Liver (tissue), 3 donors: Measurements from ENCODE around the gene KIAA0825.

ENCODE experiments used
- FOXA1 ChIP-seq: IDR thresholded peaks from 2 replicates; pipeline ENCODE4 v1.6.1; 2016; ENCODE audit warnings: antibody characterized with exemption
- HNF4G ChIP-seq: IDR thresholded peaks from 2 replicates; pipeline ENCODE4 v1.6.1; 2016; ENCODE audit warnings: antibody characterized with exemption
- TAF1 ChIP-seq: conservative IDR thresholded peaks from 2 replicates; pipeline ENCODE4 v1.6.1; 2016; ENCODE audit warnings: antibody characterized with exemption, mild to moderate bottlenecking
- TF ChIP-seq, protein P1 (sequence below): fragments of 150-350 bp; IDR thresholded peaks from 2 replicates; pipeline ENCODE4 v1.5.1; 2017; ENCODE audit warnings: improper control_type of control experiment, low read depth, low read length; ENCODE audit not compliant: missing input control
- TF ChIP-seq, protein P2 (sequence below): IDR thresholded peaks from 2 replicates; pipeline ENCODE4 v1.6.1; 2016; ENCODE audit warnings: antibody characterized with exemption
- donor health status: healthy.
- donor health status: healthy.

DNA sequence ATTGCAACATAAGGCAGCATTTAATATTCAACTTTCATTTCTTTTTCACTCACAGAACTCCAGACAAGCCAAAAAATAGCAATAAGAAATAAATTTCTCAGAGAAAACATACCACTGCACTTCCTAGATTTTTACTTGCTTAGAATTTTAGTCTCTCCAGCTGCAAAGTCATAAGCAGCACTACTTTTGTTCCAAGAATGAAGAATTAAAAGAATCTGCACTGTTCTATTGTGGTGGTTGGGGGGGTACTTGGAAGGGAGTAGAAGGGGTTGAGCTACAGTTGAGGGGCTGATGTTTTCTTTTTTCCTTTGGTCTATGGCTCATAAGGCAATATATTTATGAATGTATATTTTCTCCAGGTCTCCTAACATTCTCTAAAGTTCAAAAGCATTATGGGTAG, 144.5 kb downstream of the KIAA0825 start:
- TF ChIP-seq, protein P1, sequence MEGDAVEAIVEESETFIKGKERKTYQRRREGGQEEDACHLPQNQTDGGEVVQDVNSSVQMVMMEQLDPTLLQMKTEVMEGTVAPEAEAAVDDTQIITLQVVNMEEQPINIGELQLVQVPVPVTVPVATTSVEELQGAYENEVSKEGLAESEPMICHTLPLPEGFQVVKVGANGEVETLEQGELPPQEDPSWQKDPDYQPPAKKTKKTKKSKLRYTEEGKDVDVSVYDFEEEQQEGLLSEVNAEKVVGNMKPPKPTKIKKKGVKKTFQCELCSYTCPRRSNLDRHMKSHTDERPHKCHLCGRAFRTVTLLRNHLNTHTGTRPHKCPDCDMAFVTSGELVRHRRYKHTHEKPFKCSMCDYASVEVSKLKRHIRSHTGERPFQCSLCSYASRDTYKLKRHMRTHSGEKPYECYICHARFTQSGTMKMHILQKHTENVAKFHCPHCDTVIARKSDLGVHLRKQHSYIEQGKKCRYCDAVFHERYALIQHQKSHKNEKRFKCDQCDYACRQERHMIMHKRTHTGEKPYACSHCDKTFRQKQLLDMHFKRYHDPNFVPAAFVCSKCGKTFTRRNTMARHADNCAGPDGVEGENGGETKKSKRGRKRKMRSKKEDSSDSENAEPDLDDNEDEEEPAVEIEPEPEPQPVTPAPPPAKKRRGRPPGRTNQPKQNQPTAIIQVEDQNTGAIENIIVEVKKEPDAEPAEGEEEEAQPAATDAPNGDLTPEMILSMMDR: no peak
- no peak for TF ChIP-seq FOXA1
- TF ChIP-seq, protein P2, sequence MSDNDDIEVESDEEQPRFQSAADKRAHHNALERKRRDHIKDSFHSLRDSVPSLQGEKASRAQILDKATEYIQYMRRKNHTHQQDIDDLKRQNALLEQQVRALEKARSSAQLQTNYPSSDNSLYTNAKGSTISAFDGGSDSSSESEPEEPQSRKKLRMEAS: no peak
- TF ChIP-seq HNF4G: no peak
- no peak for TF ChIP-seq TAF1
